GM13976 (cell line): ENCODE data around the gene BLOC1S1.

ENCODE experiments used
- DNase-seq: peaks from one replicate; pipeline ENCODE4 v3.0.0; 2012; ENCODE audit warnings: low spot score
- in situ Hi-C: fragments of 300-500 bp; cut with MboI; formaldehyde crosslinking; loops from one replicate; pipeline ENCODE4 v1.12.0; 2022; ENCODE audit warnings: low sequenced_read_pairs, mixed read lengths, inconsistent platforms; ENCODE audit not compliant: unreplicated experiment
- TF ChIP-seq, protein P1 (sequence below): IDR thresholded peaks from 2 replicates; pipeline ENCODE4 v1.5.1; 2012; ENCODE audit warnings: borderline replicate concordance, mild to moderate bottlenecking; ENCODE audit not compliant: insufficient read depth; ENCODE audit errors: extremely low read depth, missing control alignments, control extremely low read depth

The BLOC1S1 gene

DNA sequence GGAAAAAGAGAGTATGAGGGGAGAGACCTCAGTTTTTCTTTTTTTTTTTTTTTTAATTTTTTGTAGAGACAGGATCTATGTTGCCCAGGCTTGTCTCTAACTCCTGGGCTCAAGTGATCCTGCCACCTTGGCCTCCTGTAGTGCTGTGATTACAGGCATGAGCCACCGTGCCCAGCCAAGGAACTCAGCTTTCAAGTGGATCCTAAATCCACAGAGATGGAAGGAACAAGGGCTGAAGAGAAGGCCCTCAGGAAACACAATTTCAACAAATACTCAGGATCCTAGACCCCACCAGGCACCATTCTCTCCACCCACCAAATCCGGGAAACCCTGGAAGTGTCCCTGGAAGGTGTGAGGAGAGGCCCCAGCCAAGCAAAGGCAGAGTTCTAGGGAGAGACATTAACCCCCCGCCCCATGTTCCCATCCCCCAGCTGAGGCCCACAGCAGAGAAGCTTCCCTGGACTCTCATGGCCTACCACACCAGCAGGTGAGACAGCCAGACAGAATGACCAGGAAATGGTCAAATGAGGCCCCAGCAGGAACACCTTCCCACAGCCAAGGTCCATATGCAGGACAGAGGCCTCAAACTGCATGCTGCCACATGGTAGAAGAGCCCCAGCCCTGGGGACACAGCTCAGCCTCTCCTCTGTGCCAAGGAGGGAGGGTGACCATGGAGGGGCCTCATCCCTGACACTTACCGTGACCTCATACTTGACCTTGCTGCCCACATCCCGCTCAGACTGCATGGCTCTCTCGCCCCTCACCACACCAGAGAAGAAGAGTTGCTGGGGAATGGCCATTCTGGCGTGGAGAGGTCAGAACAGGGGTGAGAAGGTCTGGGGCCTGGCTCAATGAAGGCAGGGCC, 22.3 kb upstream of the BLOC1S1 start:
- DNase-seq, result no peak
- in situ Hi-C loops, result no loop called here
- TF ChIP-seq, protein P1, sequence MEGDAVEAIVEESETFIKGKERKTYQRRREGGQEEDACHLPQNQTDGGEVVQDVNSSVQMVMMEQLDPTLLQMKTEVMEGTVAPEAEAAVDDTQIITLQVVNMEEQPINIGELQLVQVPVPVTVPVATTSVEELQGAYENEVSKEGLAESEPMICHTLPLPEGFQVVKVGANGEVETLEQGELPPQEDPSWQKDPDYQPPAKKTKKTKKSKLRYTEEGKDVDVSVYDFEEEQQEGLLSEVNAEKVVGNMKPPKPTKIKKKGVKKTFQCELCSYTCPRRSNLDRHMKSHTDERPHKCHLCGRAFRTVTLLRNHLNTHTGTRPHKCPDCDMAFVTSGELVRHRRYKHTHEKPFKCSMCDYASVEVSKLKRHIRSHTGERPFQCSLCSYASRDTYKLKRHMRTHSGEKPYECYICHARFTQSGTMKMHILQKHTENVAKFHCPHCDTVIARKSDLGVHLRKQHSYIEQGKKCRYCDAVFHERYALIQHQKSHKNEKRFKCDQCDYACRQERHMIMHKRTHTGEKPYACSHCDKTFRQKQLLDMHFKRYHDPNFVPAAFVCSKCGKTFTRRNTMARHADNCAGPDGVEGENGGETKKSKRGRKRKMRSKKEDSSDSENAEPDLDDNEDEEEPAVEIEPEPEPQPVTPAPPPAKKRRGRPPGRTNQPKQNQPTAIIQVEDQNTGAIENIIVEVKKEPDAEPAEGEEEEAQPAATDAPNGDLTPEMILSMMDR, result no peak

DNA sequence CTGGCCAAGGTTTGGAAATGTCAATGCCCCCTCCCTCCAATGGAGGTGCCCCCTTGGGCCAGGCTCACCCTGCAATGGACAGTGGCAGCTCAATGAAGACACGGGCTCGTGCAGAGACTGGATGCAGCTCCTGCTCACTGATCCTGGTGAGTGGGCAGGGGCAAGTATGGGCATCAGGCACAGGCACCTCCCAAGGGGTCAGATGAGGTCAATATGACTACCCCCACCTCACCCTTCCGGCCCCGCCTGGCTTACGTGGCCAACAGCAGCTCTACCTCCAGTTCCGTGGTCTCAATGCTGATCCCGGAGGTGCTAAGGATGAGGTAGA, 21.7 kb upstream of the BLOC1S1 start:
- TF ChIP-seq, protein P1, result no peak
- no peak for DNase-seq

DNA sequence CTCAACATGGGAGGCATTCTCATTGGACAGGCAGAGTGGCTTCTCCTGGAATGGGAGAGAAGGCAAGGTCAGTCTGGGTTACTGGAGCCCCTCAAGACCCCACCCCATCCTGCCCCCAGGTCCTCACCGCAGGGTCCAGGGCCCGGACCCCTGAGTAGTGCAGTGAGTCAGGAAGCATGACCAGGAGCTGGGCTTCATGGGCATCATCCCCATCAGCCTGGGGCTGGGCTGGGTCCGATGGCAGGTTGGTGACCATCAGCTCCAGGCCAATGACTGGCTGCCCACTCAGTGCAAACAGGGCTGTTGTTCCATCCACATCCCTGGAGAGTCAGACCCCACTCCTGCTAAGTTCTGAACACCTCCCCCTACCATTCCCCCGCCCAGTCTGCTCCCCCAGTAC, 21.2 kb upstream of the BLOC1S1 start:
- in situ Hi-C loops, result no loop called here
- DNase-seq, result no peak
- TF ChIP-seq, protein P1, result no peak

More for the DNA sequence above, 21.7 kb upstream of the BLOC1S1 start:
- in situ Hi-C loops, result no loop called here

DNA sequence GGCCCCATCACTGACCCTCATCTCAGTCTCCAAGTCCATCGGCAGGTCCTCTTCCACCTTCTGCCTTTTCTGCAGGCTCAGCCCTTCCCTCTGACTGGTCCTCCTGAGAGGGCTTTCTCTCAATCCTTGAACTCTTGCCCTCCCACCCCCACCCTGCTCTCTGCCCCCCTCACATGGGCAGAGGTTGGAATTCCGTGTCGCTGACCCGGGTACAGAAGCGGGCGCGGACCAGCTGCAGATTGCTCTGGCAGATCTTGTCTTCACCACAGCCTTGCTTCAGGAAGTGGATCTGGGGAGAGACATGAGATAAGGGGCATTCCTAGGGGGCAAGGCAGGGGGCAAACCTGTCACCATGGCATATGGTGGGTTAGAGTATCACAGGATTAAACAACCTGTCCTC, 20.5 kb upstream of the BLOC1S1 start:
- no peak for DNase-seq
- TF ChIP-seq, protein P1, result no peak
- in situ Hi-C loops, result no loop called here

DNA sequence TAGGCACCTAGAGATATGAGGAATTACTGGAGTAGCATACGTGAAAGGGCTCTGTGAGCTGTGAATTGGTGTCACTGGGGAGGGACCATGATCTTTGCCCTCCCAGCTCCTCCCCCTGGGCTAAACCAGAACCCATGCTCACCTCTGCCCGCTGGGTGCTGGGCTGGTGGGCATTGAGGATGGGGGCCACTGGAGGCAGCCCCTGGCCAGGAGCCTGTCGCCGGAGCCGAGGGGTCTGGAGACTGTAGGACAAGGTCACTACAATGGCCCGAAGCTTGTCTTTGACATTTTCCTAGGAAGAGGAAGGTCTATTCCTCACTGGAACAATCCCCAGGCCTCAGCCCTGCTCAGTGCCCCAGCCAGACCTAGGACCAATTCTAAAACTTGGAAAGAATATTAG, 19.7 kb upstream of the BLOC1S1 start:
- DNase-seq, result no peak
- in situ Hi-C loops, result no loop called here
- TF ChIP-seq, protein P1, result no peak

DNA sequence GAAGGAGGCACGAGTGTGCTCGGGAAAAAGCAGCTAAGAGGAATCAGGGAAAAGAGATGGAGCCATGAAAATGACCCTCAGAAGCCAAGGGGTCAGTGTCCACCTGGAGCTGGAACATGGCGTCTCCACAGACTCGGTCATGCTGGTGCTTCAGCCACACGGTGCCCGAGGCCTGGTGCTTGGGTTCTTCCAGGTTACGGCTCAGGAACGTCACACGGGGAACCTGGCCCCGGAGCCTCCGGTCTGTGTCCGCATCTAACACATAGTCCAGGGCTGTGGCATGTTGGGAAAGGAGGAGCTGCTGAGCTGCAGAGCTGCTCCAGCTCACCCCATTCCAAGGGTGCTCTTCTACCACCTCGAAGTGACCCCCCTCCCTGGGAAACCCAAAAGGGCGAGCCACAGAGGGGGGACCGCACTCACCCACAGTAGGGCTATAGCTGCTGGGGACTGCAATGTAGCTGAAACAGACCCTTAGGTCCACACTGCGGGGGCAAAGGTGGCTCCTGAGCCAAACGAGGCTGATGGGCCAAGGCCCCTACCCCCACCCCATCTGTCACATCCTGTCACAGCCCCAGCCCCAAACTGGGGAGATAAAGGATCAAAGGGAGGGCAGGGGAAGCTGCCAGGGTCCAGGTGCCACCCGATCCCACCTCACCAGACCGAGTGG, 18.9 kb upstream of the BLOC1S1 start:
- no peak for DNase-seq
- TF ChIP-seq, protein P1, result no peak
- in situ Hi-C loops, result no loop called here

DNA sequence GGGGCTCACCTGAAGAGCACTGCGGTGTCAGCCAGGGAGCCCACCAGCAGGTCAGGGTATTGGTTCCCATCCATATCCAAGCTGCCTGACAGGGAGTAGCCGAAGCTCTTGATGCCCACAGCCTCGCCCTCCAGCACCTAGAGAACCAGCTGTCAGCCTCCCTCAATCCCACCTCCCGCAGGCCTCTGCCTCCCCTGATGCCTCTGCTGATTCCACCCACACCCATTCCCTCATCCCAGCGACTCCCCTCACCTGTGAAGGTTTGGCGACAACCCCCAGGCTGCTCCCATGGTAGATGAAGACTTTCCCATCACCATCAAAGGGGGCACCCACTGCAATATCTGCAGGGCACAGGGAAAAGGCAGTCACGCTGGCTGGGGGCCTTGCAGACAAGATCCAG, 18.2 kb upstream of the BLOC1S1 start:
- TF ChIP-seq, protein P1, result no peak
- in situ Hi-C loops, result no loop called here

More for the DNA sequence above, 18.2 kb upstream of the BLOC1S1 start:
- DNase-seq, result no peak
